ENCODE measurements around the gene TRPM7. TPM values are rescaled to one million over a fixed set of nuclear protein-coding genes. Genes with fewer than 3 reads are reported as not detected.

The TRPM7 gene
- total RNA-seq, 1 donor from 2014 or later, result 41.1 TPM

Other genes with a start within 250 kb of the TRPM7 start
- gene USP50, start 140.1 kb downstream of the TRPM7 start, total RNA-seq, result 1.1 TPM
- 123 TPM for gene SPPL2A, start 78.9 kb upstream of the TRPM7 start, total RNA-seq
- gene AP4E1, start 221.9 kb upstream of the TRPM7 start, total RNA-seq, result 11.0 TPM